VCaP (cell line): Measurements from ENCODE around the gene UGT1A6.

Experiments used
- H3K27ac ChIP-seq: fragments of 450-650 bp; 2 replicates; pipeline ENCODE4 v1.5.1; 2017
- CTCF ChIP-seq: fragments of 450-650 bp; conservative IDR thresholded peaks from 2 replicates; pipeline ENCODE4 v1.5.1; 2017; ENCODE audit warnings: mild to moderate bottlenecking, moderate library complexity

Gene UGT1A6

GRCh38 chr2:233674995-233675394 lies 17.7 kb upstream of the UGT1A6 start:
- no peak overlapping the region for H3K27ac ChIP-seq
- no peak; the same call in 1 of the 2 replicates for TF ChIP-seq CTCF

GRCh38 chr2:233676046-233676445 lies 16.6 kb upstream of the UGT1A6 start:
- no peak for TF ChIP-seq CTCF
- H3K27ac ChIP-seq, result no peak overlapping the region

DNA sequence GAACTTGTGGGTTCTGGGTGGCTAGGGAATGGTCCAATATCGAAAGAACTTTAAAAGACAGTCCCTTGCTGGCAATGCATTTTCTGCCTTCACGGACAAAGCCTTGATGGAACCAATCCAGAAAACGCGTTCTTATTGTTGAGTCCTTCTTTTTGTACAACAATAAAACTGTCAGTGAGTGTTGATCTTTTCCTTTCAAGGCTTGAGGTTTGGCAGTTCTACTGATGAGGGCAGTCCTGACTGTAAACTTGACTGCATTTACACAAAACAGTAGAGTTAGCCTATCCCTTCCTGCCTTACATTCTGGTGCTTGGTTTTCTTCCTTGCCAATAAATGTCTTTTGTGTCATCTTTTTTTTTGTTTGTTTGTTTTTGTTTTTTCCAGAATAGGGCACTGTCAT lies 13.5 kb upstream of the UGT1A6 start:
- H3K27ac ChIP-seq, result no peak overlapping the region
- no peak for TF ChIP-seq CTCF

DNA sequence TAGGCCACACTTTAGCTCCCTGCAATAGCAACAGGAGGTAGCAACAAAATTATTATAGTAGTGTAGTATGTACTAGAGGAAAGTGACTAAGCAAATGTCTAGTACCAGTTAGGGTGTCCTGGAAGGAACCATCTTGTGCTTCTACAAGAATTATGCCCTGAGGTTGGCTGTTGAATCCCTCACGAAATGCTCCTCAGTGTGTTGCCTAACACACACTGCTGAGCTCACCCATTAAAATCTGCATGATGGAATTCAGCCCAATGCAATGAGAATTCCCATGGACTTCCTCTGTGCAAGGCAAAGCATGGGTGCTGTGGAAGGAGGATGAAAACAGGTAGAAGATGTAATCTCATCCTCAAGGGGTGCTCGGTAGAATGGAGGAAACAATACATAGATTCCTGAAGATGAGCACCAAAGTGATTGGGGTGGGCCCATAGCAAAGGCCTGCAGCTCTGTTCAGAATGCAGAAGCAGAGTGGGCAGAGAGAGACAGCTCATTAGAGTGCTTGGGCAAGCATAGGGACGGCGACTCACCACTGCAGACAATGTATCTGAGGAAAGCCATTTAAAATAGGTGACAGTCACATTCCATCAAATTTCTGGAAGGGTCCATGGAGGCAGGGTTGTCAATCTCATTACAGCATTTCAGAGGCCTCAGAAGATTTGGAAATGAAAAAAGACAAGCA lies 12.2 kb upstream of the UGT1A6 start:
- no peak overlapping the region for H3K27ac ChIP-seq
- no peak for TF ChIP-seq CTCF

DNA sequence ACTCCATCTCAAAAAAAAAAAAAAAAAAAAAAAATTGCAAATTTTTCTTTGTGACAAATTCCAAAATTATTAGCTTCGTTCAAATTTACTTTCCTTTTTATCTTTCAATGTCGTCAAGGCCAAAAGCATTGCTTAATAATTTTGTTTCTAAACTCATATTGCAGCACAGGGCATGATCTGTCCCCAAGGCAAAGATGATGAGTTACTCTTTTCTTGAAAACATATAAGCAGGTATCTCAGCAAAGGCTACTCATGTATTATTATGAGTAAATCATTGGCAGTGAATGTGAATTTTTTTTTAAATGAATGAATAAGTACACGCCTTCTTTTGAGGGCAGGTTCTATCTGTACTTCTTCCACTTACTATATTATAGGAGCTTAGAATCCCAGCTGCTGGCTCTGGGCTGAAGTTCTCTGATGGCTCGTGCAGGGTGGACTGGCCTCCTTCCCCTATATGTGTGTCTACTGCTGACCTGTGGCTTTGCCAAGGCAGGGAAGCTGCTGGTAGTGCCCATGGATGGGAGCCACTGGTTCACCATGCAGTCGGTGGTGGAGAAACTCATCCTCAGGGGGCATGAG lies 11.1 kb upstream of the UGT1A6 start, which contains the start of gene UGT1A7:
Gene UGT1A7, plus strand, starts transcription at position 381 of the 579 bp plus-strand sequence. Its CDS starts 37 bp downstream, at position 418.
- no peak for TF ChIP-seq CTCF
- H3K27ac ChIP-seq, result no peak within 1 kb of the TSS

GRCh38 chr2:233684640-233685039 lies 8.1 kb upstream of the UGT1A6 start:
- H3K27ac ChIP-seq, result no peak overlapping the region
- TF ChIP-seq CTCF, result no peak

- H3K27ac ChIP-seq, result no peak overlapping the region
- TF ChIP-seq CTCF, result no peak
Observed at GRCh38 chr2:233686928-233687327, 5.8 kb upstream of the UGT1A6 start.
